C4-2B (cell line): ENCODE data around the gene TMEM184A.

Experiments used
- ZFX ChIP-seq: fragments of 450-650 bp; IDR thresholded peaks from 2 replicates; pipeline ENCODE4 v1.6.1; 2017
- TF ChIP-seq, protein P1 (sequence below): fragments of 450-650 bp; conservative IDR thresholded peaks from 2 replicates; pipeline ENCODE4 v1.5.1; 2017; ENCODE audit warnings: mild to moderate bottlenecking

DNA sequence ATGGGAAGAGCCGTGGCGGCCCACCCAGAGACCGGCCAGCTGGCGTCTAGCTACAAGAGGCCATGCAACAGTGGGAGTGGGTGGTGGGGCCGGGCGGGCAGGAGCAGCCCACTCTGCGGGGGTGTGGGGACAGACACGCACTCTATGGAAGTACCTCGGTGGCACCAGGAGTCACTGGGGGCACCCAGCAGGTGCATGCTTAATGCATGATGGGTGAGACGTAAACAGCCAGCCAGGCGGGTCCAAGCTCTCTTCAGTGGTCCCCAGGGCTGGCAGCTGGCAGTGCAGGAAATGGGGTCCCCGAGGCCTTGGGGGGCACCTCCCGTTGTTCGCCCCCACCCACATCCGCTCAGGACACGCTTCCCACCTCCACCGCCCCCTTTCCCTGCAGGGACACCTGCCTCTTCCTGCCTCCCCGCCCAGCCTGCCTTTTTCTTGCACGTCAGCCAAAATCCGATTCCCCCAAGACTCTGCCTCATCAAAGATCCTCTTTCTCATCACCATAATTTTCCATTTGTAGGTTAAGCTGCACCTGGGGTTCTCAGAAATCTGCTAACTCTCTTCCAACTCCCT, 36.4 kb upstream of the TMEM184A start:
- TF ChIP-seq, protein P1, sequence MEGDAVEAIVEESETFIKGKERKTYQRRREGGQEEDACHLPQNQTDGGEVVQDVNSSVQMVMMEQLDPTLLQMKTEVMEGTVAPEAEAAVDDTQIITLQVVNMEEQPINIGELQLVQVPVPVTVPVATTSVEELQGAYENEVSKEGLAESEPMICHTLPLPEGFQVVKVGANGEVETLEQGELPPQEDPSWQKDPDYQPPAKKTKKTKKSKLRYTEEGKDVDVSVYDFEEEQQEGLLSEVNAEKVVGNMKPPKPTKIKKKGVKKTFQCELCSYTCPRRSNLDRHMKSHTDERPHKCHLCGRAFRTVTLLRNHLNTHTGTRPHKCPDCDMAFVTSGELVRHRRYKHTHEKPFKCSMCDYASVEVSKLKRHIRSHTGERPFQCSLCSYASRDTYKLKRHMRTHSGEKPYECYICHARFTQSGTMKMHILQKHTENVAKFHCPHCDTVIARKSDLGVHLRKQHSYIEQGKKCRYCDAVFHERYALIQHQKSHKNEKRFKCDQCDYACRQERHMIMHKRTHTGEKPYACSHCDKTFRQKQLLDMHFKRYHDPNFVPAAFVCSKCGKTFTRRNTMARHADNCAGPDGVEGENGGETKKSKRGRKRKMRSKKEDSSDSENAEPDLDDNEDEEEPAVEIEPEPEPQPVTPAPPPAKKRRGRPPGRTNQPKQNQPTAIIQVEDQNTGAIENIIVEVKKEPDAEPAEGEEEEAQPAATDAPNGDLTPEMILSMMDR = no peak
- TF ChIP-seq ZFX = no peak
